GM19438 (cell line): Measurements from ENCODE around the gene PRELID1.
A peak's percentile ranks its signal among the peaks of the same experiment; 100 is the strongest.
"Not testable (repeated sequence)": the region's sequence is repeated elsewhere in the genome, so short reads cannot be mapped to it uniquely, and the experiment has no call there.

Experiments used
- ATAC-seq: cut with Tn5 transposase; IDR thresholded peaks from one replicate; pipeline ENCODE4 v1.9.1; 2021; ENCODE audit warnings: low read depth; ENCODE audit not compliant: unreplicated experiment

PRELID1 gene, protein sequence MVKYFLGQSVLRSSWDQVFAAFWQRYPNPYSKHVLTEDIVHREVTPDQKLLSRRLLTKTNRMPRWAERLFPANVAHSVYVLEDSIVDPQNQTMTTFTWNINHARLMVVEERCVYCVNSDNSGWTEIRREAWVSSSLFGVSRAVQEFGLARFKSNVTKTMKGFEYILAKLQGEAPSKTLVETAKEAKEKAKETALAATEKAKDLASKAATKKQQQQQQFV

DNA sequence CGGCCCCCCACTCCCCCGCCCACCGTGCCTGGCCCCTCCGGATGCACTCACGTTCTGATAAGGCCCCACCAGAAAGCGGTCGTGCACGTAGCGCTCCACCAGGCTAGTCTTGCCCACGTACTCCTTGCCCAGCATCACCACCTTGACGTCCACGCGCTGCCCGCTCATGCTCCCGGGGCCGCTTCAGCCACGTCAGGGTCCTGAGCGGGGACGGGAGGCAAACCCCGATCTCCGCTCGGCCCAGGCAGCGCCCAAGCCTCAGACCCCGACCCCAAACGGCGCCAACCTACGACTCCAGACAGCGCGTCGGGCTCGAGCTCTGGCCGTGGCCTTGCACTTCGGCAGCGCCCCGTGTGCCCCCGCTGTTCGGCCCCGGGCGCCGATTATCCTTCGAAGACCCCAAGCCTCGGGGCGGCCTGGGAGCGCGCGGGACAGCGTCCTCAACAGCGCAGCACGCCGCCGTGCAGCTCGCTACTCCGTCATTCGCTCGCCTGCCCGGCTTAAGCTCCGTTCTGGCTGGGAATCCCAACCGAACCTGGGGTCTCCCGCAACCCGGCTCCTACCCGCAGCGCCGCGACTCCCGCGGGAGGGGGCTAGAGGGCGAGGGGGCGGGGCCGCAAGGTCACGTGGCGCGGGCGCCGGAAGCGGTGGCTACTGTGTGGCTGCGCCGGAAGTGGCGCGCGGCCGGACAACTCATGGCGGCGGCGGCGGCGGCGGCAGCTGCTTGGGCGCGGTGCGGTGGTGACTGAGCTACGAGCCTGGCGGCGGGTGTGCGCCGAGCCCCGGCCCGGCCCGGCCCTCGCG, at the start of gene PRELID1, which contains the start of gene RAB24:
Gene PRELID1, plus strand, starts transcription at position 679 of the 804 bp plus-strand sequence. CDS start 187 bp downstream, outside the sequence.
Gene RAB24, minus strand, starts transcription at position 599 of the 804 bp plus-strand sequence. Its CDS starts 431 bp downstream, at position 168.
- peak; percentile 54 for ATAC-seq

DNA sequence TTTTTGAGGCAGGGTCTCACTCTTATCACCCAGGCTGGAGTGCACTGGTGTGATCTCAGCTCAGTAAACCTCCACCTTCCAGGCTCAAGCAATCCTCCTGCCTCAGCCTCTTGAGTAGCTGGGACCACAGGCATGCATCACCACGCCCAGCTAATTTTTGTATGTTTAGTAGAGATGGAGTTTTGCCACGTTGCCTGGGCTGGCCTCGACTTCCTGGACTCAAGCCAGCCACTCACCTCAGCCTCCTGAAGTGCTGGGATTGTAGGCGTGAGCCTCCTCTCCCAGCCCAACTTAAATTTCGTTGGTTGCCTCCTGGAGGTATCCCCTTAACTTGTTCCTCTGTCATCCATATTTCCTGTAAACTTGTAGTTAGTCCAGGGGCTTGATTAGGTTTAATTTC, 47.3 kb upstream of the PRELID1 start:
- ATAC-seq = no peak

DNA sequence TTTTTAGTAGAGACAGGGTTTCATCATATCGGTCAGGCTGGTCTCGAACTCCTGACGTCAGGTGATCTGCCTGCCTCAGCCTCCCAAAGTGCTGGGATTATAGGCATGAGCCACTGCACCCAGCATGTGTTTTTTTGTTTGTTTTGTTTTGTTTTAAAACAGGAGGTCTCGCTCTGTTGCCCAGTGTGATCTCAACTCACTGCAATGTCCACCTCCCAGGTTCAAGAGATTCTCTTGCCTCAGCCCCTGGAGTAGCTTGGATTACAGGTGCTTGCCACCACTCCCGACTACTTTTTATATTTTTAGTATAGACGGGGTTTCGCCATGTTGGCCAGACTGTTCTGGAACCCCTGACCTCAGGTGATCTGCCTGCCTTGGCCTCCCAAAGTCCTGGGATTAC, 44.9 kb upstream of the PRELID1 start:
- not testable (repeated sequence) for ATAC-seq

DNA sequence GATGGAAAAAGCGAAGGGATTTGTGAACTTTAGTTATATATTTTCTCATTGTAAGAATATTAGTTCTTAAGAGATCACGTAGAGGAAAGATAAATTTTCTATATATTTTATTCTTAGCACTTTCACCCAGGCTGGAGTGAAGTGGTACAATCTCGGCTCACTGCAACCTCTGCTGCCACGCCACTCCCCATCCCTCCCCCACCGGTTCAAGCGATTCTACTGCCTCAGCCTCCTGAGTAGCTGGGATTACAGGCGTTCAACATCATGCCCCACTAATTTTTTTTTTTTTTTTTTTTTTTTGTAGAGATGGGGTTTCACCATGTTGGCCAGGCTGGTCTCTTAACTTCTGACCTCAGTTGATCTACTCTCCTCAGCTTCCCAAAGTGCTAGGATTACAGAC, 42.6 kb upstream of the PRELID1 start:
- no peak for ATAC-seq

DNA sequence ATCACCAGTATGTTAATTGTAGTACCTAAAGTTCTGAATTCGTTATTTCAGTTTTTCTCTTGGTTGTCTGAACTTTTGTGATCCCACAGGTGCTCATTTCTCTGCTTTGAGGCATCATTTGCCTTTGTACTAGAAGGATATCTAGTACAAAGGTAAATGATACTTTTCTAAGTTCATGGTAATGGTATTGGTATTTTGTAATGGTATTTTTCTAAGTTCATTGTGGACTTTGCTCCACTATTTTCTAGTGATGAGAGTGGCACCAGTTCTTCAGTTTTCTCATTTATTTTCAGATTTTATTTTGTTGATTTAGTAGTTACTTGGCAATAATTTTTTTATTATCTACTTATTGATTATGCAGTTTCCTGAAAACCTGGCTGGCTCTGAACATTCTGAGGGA, 42.1 kb upstream of the PRELID1 start:
- no peak for ATAC-seq

DNA sequence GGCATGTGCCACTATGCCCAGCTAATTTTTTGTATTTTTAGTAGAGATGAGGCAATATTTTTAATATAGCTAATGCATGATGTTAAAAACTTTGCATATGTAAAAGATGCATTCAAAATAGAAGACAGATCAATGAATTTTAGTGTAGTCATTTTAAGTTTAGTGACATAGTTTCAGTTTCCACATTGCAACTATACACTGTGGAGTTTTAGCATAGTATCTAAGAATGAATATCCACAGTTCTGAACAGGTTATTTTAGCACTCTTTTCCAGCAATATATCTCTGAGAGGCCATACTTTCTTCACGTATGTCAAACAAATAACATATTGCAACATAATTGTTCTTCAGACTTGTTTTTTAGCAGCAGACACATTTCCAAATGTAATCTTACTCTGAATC, 39.4 kb upstream of the PRELID1 start:
- ATAC-seq = no peak

DNA sequence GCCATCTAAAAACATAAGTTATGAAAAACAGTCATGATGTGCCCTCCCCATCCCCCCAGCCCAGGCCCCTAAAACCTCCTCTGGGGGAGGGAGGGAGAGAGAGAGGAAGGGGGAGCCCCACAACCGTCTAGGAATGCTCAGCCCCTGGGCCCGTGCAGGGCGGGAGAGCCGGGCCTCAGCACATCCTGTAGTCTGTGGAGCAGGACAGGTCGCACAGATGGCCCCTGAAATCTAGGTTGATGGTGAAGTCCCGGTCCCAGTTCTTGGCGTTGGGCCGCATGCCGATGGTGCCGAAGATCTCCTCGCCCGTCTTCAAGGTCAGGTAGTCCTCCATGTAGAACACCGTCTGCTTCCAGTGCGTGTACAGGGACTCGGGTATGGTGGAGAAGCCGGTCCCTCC, 38.2 kb upstream of the PRELID1 start:
- ATAC-seq = no peak

DNA sequence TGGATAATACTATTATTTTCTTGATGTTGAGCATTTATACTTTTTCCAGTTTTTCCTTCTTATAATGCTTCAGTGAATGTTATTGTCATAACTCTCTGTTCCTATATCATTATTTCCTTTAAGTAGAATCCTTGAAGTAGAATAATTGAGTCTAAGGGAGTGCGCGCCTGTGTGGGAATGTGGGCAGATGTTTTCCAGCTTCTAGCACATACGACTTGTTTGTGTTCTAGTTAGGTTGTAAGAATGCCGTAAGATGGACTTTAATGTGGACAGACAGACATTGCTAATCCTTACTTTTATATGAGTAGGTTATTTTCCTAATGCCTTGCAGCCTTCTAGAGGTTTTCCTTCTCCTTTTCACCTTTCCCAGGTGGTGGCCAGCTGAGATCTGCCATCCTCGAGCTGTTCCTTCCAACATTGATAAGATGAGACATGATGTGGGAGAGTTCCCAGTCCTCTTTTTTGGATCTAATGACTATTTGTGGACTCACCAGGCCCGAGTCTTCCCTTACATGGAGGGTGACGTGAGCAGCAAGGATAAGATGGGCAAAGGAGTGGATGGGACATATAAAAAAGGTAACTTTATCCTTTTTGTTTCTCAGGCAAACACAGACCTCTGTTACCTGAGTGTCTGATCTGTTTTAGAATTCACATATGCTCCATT, 34.2 kb upstream of the PRELID1 start:
- ATAC-seq = no peak

DNA sequence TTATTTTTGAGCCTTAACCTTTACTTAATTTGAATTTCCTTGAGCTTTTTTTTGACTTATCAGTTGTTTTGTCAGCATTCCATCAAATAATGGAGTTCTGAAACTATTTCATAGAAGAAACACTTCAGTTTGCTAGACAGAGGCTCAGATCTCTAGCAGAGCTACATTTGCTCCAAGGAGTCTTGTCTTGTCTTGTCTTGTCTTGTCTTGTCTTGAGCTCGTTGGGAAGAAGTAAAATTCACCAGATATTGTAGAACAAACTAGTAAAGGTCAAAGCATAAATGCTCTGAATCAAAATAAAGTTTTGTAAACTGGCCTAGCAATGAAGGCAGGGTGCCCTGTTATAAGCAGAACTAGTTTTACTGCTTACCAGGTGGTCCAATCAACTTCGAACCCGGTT, 33.6 kb upstream of the PRELID1 start:
- ATAC-seq = no peak

DNA sequence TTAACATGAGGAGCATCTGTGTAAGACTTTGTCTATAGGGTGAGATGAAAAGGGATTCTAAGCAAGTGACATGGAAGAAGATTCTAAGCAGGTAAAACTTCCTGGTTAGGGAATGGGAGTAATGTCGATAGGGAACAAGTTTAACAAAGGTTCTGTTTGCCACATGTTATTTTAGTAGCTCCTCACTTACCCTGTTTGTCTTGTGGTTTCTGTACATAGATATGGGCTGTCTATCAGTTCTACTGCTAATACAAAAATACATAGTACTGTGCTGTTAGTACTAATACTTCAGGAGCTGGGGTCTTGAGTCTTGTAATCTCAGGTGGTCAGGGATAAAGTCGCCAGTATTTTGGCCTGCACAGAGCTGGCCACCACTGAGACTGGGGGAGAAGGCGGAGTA, 32.9 kb upstream of the PRELID1 start:
- ATAC-seq = no peak

DNA sequence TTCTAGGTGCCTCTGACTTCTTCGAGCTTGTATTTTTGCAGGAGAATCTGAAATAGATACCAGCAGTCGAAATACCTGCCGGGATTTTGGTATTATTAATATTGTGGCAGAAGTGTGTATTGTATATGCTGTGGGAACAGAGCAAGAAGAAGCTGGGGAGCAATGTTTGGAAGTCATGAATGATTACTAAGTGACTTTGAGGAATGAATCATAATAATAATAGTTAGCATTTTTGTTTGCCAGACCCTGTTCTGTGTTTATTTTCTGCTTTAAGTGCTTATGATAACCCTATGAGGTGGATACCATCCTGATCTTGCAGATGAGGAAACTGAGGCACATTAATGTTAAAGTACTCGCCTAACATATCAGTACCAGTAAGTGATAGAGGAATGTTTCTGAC, 32.5 kb upstream of the PRELID1 start:
- ATAC-seq = no peak

DNA sequence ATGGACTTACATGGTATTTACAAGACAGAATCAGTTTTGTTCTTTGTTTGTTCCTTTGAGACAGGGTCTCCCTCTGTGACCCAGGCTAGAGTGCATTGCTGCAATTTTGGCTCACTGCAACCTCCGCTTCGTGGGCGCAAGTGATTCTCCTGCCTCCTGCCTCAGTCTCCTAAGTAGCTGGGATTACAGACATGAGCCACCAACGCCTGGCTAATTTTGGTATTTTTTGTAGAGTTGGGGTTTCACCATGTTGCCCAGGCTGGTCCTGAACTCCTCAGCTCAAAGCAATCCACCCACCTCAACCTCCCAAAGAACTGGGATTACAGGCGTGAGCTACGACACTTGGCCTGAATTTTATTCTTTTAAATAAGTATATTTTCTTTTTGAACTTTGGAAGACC, 27.7 kb upstream of the PRELID1 start:
- ATAC-seq = no peak

DNA sequence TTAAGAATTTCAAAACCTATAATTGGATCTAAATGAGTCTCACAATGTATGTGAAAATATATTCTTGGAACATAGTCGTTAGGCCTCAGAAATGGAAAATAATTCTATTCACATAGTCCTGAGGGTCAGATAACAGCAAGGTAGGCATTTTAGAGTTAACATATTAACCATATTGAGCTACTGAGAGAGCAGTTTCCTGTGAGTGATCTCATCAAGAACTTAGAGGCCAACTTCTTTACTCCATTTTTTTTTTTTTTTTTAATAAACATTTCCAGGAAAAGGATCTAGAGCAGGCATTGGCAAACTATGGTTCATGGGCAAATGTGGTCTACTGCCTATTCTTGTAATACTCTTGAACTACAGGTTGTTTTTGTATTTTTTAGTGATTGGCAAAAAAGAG, 26.7 kb upstream of the PRELID1 start:
- no peak for ATAC-seq

DNA sequence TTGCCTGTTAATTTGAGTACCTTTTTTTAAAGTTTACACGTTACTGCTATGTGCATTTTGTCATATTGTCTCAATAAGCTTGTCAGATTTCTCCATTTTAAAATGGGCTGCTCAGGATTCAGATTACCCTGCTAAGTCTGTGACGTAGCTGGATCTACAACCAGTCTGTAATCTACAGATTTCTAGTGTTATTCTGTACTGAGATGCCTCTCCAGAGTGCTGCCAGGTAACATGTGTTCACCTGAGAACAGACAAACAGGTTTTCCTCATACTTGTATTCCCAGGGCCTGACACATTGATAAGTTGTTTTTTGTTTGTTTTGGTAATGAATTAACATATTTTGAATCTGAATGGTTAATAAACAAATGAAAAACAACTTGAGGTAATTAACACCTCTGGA, 15.4 kb upstream of the PRELID1 start:
- no peak for ATAC-seq

DNA sequence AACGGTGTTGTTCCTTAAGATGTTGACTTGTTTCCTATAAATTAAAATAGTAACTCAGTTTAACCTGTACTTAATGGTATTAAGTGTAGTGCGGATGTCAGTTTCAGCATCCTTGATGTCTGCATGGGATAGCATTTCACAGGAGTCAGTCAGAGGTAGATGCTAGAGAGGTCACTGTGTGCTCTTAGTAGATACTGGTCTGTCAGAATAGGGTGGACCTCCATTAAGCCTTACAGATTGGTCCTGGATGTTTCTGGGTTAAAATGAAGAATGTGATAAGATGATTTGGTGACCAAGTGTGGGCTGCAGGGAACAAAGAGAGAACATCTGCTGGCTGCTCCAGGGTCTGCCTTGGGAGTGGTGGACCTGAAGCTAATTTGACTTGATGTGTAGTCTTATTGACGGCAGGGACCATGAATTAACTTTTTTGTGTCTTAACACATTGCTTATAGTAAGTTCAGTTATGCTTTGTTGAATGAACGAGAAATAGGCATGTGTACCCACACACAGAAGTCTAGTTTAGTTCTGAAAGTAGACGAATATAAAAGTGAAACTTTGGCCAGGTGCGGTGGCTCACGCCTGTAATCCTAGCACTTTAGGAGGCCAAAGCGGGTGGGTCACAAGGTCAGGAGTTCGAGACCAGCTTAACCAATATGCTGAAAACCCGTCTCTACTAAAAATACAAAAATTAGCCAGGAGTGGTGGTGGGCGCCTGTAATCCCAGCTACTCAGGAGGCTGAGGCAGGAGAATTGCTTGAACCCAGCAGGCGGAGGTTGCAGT, 12.6 kb upstream of the PRELID1 start:
- no peak for ATAC-seq

DNA sequence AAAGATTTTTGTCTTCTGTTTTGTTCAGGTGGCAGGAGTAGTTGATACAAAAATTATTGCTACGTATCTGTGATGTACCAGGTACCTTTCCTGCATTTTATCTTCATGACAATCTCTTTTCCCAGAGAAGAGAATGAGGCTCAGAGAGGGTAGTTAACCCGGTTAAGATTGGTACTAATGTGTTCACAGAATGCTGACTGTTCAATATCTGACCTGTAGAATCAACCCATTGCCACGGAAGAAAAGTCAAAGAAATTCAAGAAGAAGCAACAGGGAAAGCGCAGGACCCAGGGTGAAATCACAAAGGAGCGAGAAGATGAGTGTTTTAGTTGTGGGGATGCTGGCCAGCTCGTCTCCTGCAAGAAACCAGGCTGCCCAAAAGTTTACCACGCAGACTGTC, 11.9 kb upstream of the PRELID1 start:
- ATAC-seq = no peak

DNA sequence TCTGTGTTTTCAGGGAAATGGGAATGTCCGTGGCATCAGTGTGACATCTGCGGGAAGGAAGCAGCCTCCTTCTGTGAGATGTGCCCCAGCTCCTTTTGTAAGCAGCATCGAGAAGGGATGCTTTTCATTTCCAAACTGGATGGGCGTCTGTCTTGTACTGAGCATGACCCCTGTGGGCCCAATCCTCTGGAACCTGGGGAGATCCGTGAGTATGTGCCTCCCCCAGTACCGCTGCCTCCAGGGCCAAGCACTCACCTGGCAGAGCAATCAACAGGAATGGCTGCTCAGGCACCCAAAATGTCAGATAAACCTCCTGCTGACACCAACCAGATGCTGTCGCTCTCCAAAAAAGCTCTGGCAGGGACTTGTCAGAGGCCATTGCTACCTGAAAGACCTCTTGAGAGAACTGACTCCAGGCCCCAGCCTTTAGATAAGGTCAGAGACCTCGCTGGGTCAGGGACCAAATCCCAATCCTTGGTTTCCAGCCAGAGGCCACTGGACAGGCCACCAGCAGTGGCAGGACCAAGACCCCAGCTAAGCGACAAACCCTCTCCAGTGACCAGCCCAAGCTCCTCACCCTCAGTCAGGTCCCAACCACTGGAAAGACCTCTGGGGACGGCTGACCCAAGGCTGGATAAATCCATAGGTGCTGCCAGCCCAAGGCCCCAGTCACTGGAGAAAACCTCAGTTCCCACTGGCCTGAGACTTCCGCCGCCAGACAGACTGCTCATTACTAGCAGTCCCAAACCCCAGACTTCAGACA, 9.6 kb upstream of the PRELID1 start:
- no peak for ATAC-seq

DNA sequence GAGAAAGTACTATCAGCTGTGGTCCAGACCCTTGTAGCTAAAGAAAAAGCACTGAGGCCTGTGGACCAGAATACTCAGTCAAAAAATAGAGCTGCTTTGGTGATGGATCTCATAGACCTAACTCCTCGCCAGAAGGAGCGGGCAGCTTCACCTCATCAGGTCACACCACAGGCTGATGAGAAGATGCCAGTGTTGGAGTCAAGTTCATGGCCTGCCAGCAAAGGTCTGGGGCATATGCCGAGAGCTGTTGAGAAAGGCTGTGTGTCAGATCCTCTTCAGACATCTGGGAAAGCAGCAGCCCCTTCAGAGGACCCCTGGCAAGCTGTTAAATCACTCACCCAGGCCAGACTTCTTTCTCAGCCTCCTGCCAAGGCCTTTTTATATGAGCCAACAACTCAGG, 9.0 kb upstream of the PRELID1 start:
- ATAC-seq = no peak

DNA sequence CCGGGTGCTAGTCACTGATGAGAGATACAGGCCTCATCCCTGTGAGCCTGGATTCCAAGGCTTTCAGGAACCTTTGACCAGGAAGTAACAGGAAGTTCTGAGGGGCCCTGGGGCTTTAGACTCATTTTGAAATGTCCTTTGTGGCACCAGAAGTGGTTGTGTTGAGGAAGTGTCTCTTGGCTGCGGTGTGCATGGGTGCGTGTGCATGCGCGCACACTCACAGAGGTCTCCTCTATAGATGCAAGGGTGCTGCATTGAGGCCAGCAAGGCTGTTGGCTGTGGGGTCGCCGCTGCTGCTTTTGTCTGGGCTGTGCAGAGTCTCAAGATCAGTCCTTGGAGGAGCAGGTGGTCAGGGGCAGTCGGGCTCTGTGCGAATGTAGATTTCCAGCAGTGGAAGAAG, 7.7 kb upstream of the PRELID1 start:
- ATAC-seq = no peak

DNA sequence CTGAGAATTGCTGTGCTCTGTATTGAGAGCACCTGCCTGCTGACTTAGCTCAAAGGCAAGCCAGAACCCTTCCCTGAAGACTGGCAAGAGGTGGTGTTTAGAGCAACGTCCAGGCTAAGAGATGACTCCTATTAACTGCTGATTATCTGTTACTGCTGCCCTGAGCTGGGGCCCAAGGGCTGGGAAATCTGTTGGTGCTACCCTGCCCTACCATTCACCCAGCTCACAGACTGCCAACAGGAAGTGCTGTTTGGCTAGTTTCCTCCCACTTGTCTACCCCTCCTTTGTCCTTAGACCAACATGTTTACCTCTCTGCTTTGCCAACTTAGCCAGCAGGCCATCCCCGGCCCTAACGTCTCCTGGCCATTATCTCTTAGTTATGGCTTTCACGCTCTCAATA, 7.0 kb upstream of the PRELID1 start:
- no peak for ATAC-seq
